ENCODE data around the gene AKR1D1. TPM values are rescaled to one million over a fixed set of nuclear protein-coding genes. Genes with fewer than 3 reads are reported as not detected.

Gene AKR1D1
- total and polyA plus RNA-seq, 2 of the 13 experiments (the other 11 are each of a cell fraction or from before 2014, with no cell fraction given) = 6.9 to 37.0 TPM

DNA sequence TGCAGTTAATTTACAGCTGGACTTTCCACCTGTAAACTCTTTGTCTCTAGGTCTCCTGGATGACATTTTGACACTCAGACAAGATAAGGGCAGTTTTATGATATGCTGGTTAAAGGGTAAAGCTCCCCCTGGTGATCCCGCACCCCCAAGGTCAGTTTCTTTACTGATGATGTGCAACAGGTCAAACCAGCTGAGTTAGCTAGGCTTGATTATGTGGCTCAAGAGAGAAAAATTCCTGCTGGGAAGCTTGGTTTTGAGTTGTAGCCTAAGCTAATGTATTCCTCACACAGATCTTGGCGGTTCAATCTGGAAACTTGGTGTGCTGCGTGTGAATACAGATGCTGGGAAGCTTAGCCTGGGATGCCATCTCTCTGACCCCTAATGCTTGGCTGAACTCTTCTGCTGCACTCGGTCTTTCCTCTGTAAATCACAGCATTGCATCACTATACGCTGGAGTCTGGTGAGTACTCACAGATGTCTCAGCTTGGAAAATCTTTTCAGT, 11.4 kb upstream of the AKR1D1 start:
- no peaks in the 10 kb centered on the region for H3K36me3 ChIP-seq (replicated peaks in 1 of 2; ENCODE audit: control insufficient read depth in 1 of 2, insufficient read depth in 2 of 2, low read length in 2 of 2)
- no peaks in the 10 kb centered on the region for H4K20me1 ChIP-seq (ENCODE audit: insufficient read depth, low read length)
- intact Hi-C loops (cut with micrococcal nuclease; ENCODE audit: unreplicated experiment) (loop anchor here (2.0 to 5.0 kb wide), 2 partner anchors 14 to 87 kb away; no protein-coding TSS in a partner anchor), in situ Hi-C loops (cut with HindIII; ENCODE audit: extremely low pct_ligation_motif_present, low pct_unique_long_range_greater_than_20kb) (no loop called here)
- FAIRE-seq (no peak), DNase-seq (ENCODE audit: low spot score) (peak; percentile 68), ATAC-seq (peak; percentile 66)
- H3K79me2 ChIP-seq (ENCODE audit: insufficient read depth, low read length) = no peaks in the 10 kb centered on the region
- peak overlapping the region; percentile 80 for H3K27ac ChIP-seq (ENCODE audit: extremely low read length, insufficient read depth, low read length)
- CTCF ChIA-PET (ENCODE audit: low intra/inter-chr PET ratio, low total read pairs) = no interaction called here
- peak overlapping the region; percentile 27; the same call in 1 of the 2 replicates for H3K9ac ChIP-seq (ENCODE audit: insufficient read depth, low read depth, low read length)
- H3K4me3 ChIP-seq (replicated peaks in 1 of 3; ENCODE audit: insufficient read depth in 1 of 3, low read depth in 2 of 3, low read length in 3 of 3) = peak overlapping the region; percentile 16 to 57 (median 48)
- 0% methylated on average over 3 of the region's 5 CpGs for WGBS (ENCODE audit: low lambda C conversion rate)
- no peaks in the 10 kb centered on the region for H3K9me3 ChIP-seq (ENCODE audit: low read length)
- POLR2A ChIA-PET = interaction anchor here (0.5 to 2.2 kb wide), 11 partner anchors 15 to 353 kb away, joined by 3 to 9 read pairs (median 3); partner anchors contain the start of gene CREB3L2
- H3K4me2 ChIP-seq (ENCODE audit: low read depth, low read length) = peak overlapping the region; percentile 88
- H2AFZ ChIP-seq (ENCODE audit: low read length) = no peak overlapping the region
- peaks cover 95% of the 10 kb centered on the region for H3K4me1 ChIP-seq (ENCODE audit: insufficient read depth, low read length)
- BruUV-seq (replicated peaks) = no TSS peak
- no peaks in the 10 kb centered on the region; a peak in 1 of 5 replicates for H3K27me3 ChIP-seq (ENCODE audit: control insufficient read depth in 1 of 2, insufficient read depth in 2 of 2, low read length in 2 of 2)
- TF ChIP-seq SAP130 (CRISPR knock-in tag; IDR thresholded peaks at IDR 0.05; ENCODE audit: low read depth) = peak; percentile 37; the same call in 1 of the 2 replicates
- TF ChIP-seq ZEB1 (IDR thresholded peaks at IDR 0.05; ENCODE audit: insufficient replicate concordance, low read depth) = peak; percentile 41
- no peak for TF ChIP-seq ZNF101 (CRISPR knock-in tag; IDR thresholded peaks at IDR 0.05; ENCODE audit: borderline replicate concordance, low read depth)
- TF ChIP-seq PITX1 (CRISPR knock-in tag; IDR thresholded peaks at IDR 0.05) = peak; percentile 54; the same call in 1 of the 2 replicates
- TF ChIP-seq CHCHD3 (CRISPR knock-in tag; IDR thresholded peaks at IDR 0.05) = no peak
- TF ChIP-seq, protein P1, sequence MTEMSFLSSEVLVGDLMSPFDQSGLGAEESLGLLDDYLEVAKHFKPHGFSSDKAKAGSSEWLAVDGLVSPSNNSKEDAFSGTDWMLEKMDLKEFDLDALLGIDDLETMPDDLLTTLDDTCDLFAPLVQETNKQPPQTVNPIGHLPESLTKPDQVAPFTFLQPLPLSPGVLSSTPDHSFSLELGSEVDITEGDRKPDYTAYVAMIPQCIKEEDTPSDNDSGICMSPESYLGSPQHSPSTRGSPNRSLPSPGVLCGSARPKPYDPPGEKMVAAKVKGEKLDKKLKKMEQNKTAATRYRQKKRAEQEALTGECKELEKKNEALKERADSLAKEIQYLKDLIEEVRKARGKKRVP (CRISPR knock-in tag; IDR thresholded peaks at IDR 0.05) = peak; percentile 32 to 89; a peak in 2 of 4 replicates
- 0 out of 2 replicates have a peak, but pooled peaks have one; percentile 21 for TF ChIP-seq HINFP (CRISPR knock-in tag; IDR thresholded peaks at IDR 0.05; ENCODE audit: low read depth)
- TF ChIP-seq TAF1 (CRISPR knock-in tag; IDR thresholded peaks at IDR 0.05) = 0 out of 2 replicates have a peak, but pooled peaks have one; percentile 26
- peak; percentile 65; the same call in 1 of the 2 replicates for TF ChIP-seq PPARG (CRISPR knock-in tag; conservative IDR thresholded peaks at IDR 0.05)
- TF ChIP-seq, protein P2, sequence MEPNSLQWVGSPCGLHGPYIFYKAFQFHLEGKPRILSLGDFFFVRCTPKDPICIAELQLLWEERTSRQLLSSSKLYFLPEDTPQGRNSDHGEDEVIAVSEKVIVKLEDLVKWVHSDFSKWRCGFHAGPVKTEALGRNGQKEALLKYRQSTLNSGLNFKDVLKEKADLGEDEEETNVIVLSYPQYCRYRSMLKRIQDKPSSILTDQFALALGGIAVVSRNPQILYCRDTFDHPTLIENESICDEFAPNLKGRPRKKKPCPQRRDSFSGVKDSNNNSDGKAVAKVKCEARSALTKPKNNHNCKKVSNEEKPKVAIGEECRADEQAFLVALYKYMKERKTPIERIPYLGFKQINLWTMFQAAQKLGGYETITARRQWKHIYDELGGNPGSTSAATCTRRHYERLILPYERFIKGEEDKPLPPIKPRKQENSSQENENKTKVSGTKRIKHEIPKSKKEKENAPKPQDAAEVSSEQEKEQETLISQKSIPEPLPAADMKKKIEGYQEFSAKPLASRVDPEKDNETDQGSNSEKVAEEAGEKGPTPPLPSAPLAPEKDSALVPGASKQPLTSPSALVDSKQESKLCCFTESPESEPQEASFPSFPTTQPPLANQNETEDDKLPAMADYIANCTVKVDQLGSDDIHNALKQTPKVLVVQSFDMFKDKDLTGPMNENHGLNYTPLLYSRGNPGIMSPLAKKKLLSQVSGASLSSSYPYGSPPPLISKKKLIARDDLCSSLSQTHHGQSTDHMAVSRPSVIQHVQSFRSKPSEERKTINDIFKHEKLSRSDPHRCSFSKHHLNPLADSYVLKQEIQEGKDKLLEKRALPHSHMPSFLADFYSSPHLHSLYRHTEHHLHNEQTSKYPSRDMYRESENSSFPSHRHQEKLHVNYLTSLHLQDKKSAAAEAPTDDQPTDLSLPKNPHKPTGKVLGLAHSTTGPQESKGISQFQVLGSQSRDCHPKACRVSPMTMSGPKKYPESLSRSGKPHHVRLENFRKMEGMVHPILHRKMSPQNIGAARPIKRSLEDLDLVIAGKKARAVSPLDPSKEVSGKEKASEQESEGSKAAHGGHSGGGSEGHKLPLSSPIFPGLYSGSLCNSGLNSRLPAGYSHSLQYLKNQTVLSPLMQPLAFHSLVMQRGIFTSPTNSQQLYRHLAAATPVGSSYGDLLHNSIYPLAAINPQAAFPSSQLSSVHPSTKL (CRISPR knock-in tag; IDR thresholded peaks at IDR 0.05) = peak; percentile 72
- TF ChIP-seq ZBTB34 (CRISPR knock-in tag; IDR thresholded peaks at IDR 0.05) = no peak

Measured in HepG2 (cell line).